ENCODE measurements around the gene GARS1.

GARS1 gene

DNA sequence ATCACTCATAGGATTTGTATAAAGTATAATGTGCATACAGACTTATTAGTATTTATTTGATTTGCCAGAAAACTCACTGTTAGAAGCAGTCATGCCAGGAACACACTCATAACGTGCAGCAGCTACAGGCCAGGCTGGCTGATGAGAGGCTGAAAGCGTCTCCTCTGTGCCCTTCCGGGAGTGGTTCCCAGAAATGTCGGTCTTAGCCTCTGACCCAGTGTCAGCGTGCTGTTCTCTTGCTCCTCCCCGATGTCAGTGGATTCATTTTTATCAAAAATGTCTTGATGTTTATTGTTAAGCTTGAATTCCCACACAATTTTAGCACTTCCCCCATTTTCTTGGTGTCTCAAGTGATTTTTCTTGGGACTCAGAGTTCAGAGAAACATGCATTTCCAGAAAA is 33.3 kb upstream of the GARS1 start:
- TF ChIP-seq, protein P1, sequence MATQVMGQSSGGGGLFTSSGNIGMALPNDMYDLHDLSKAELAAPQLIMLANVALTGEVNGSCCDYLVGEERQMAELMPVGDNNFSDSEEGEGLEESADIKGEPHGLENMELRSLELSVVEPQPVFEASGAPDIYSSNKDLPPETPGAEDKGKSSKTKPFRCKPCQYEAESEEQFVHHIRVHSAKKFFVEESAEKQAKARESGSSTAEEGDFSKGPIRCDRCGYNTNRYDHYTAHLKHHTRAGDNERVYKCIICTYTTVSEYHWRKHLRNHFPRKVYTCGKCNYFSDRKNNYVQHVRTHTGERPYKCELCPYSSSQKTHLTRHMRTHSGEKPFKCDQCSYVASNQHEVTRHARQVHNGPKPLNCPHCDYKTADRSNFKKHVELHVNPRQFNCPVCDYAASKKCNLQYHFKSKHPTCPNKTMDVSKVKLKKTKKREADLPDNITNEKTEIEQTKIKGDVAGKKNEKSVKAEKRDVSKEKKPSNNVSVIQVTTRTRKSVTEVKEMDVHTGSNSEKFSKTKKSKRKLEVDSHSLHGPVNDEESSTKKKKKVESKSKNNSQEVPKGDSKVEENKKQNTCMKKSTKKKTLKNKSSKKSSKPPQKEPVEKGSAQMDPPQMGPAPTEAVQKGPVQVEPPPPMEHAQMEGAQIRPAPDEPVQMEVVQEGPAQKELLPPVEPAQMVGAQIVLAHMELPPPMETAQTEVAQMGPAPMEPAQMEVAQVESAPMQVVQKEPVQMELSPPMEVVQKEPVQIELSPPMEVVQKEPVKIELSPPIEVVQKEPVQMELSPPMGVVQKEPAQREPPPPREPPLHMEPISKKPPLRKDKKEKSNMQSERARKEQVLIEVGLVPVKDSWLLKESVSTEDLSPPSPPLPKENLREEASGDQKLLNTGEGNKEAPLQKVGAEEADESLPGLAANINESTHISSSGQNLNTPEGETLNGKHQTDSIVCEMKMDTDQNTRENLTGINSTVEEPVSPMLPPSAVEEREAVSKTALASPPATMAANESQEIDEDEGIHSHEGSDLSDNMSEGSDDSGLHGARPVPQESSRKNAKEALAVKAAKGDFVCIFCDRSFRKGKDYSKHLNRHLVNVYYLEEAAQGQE (IDR thresholded peaks at IDR 0.05; ENCODE audit: insufficient replicate concordance, low read depth) = no peak
- TF ChIP-seq, protein P2, sequence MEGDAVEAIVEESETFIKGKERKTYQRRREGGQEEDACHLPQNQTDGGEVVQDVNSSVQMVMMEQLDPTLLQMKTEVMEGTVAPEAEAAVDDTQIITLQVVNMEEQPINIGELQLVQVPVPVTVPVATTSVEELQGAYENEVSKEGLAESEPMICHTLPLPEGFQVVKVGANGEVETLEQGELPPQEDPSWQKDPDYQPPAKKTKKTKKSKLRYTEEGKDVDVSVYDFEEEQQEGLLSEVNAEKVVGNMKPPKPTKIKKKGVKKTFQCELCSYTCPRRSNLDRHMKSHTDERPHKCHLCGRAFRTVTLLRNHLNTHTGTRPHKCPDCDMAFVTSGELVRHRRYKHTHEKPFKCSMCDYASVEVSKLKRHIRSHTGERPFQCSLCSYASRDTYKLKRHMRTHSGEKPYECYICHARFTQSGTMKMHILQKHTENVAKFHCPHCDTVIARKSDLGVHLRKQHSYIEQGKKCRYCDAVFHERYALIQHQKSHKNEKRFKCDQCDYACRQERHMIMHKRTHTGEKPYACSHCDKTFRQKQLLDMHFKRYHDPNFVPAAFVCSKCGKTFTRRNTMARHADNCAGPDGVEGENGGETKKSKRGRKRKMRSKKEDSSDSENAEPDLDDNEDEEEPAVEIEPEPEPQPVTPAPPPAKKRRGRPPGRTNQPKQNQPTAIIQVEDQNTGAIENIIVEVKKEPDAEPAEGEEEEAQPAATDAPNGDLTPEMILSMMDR (IDR thresholded peaks at IDR 0.05; ENCODE audit: insufficient read depth, low read length) = no peak
- TF ChIP-seq POLR2AphosphoS5 (IDR thresholded peaks at IDR 0.05; ENCODE audit: low read depth) (no peak), SPI1 (IDR thresholded peaks at IDR 0.05; ENCODE audit: borderline replicate concordance, low read depth) (no peak), GABPA (IDR thresholded peaks at IDR 0.05; ENCODE audit: low read depth) (no peak)
- Histone ChIP-seq H3K27ac (replicated peaks) (no peak overlapping the region), H3K4me3 (replicated peaks; ENCODE audit: insufficient read depth, low read length) (no peak overlapping the region), H3K27me3 (ENCODE audit: insufficient read depth, poor library complexity, severe bottlenecking) (no peaks in the 10 kb centered on the region)
- no peak for DNase-seq (ENCODE audit: low read depth in 1 of 2, low spot score in 1 of 2)

GRCh38 chr7:30562498-30562897 is 32.2 kb upstream of the GARS1 start:
- no peak for DNase-seq (ENCODE audit: low read depth in 1 of 2, low spot score in 1 of 2)
- H3K27me3 ChIP-seq (ENCODE audit: insufficient read depth, poor library complexity, severe bottlenecking) = no peaks in the 10 kb centered on the region
- H3K27ac ChIP-seq (replicated peaks) = no peak overlapping the region
- no peak overlapping the region for H3K4me3 ChIP-seq (replicated peaks; ENCODE audit: insufficient read depth, low read length)
- TF ChIP-seq SPI1 (IDR thresholded peaks at IDR 0.05; ENCODE audit: borderline replicate concordance, low read depth) (no peak), GABPA (IDR thresholded peaks at IDR 0.05; ENCODE audit: low read depth) (no peak), POLR2AphosphoS5 (IDR thresholded peaks at IDR 0.05; ENCODE audit: low read depth) (no peak)
- TF ChIP-seq, protein P1 (IDR thresholded peaks at IDR 0.05; ENCODE audit: insufficient replicate concordance, low read depth) = no peak
- TF ChIP-seq, protein P2 (IDR thresholded peaks at IDR 0.05; ENCODE audit: insufficient read depth, low read length) = no peak

- Histone ChIP-seq H3K4me3 (replicated peaks; ENCODE audit: insufficient read depth, low read length) (no peak overlapping the region), H3K27ac (replicated peaks) (no peak overlapping the region), H3K27me3 (ENCODE audit: insufficient read depth, poor library complexity, severe bottlenecking) (no peaks in the 10 kb centered on the region)
- DNase-seq (ENCODE audit: low read depth in 1 of 2, low spot score in 1 of 2) = no peak
- TF ChIP-seq GABPA (IDR thresholded peaks at IDR 0.05; ENCODE audit: low read depth) (no peak), POLR2AphosphoS5 (IDR thresholded peaks at IDR 0.05; ENCODE audit: low read depth) (no peak), SPI1 (IDR thresholded peaks at IDR 0.05; ENCODE audit: borderline replicate concordance, low read depth) (no peak)
- TF ChIP-seq, protein P1 (IDR thresholded peaks at IDR 0.05; ENCODE audit: insufficient replicate concordance, low read depth) = no peak
- TF ChIP-seq, protein P2 (IDR thresholded peaks at IDR 0.05; ENCODE audit: insufficient read depth, low read length) = no peak
Measured at GRCh38 chr7:30562909-30563308, 31.8 kb upstream of the GARS1 start.

All from HL-60 (cell line).